ENCODE results near the gene HOXC6.

DNA sequence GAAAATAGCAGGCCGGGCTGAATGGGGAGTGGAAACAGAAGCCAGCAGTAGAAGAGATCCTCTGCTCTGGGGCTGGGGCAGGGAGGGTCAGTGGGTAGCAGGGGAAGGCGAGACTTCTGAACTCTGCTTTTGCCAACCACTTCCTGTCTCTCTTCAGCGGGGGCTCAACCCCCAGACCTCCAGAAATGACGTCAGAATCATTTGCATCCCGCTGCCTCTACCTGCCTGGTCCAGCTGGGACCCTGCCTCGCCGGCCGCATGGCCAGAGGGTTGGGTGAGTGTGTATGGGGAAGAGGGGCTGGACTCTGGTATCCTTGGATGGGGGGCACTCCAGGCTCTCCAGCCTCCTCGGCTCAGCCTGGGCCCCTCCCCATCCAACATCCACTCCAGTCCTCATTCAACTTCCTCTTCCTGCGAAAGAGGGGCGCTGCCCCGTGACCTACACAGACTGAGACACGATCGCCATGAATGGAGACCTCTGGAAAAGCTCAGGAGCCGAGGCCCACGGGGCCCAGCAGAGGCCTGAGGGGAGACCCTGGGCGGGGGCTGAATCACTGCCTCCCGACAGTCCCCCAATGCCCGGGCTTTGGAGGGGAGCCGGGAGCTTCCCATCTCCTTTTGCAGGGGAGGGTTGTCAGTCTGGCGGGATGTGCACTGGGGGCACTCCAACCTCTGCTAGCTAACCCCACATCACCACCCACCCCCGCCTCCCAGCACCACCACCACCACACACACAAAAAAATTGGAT, 24.9 kb downstream of the HOXC6 start:
- TF ChIP-seq SP2 (IDR thresholded peaks at IDR 0.05; ENCODE audit: low read length) (no peak), POLR2AphosphoS5 (IDR thresholded peaks at IDR 0.05; ENCODE audit: low read depth, low read length) (no peak), ATF3 (IDR thresholded peaks at IDR 0.05; ENCODE audit: insufficient read depth, low read depth, low read length) (no peak), SAP30 (IDR thresholded peaks at IDR 0.05; ENCODE audit: insufficient read depth, insufficient replicate concordance, low read length) (no peak), POLR2A (IDR thresholded peaks at IDR 0.05; ENCODE audit: control extremely low read depth in 1 of 2, low read depth in 2 of 2, low read length in 2 of 2) (no peak)
- TF ChIP-seq, protein P1, sequence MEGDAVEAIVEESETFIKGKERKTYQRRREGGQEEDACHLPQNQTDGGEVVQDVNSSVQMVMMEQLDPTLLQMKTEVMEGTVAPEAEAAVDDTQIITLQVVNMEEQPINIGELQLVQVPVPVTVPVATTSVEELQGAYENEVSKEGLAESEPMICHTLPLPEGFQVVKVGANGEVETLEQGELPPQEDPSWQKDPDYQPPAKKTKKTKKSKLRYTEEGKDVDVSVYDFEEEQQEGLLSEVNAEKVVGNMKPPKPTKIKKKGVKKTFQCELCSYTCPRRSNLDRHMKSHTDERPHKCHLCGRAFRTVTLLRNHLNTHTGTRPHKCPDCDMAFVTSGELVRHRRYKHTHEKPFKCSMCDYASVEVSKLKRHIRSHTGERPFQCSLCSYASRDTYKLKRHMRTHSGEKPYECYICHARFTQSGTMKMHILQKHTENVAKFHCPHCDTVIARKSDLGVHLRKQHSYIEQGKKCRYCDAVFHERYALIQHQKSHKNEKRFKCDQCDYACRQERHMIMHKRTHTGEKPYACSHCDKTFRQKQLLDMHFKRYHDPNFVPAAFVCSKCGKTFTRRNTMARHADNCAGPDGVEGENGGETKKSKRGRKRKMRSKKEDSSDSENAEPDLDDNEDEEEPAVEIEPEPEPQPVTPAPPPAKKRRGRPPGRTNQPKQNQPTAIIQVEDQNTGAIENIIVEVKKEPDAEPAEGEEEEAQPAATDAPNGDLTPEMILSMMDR (IDR thresholded peaks at IDR 0.05; ENCODE audit: control extremely low read depth in 1 of 3, insufficient read depth in 1 of 3, low read depth in 1 of 3, low read length in 3 of 3) = no peak

Measured in H1 (cell line).